Loucy (cell line): ENCODE measurements around the gene TSSK6.

Source experiments
- H2AFZ ChIP-seq: fragments of 200-600 bp; sonication (generic); 2 replicates; pipeline ENCODE4 v1.6.0; 2016; ENCODE audit warnings: antibody characterized with exemption, mild to moderate bottlenecking, low read length, moderate library complexity
- H3F3A ChIP-seq: fragments of 200-600 bp; 2 replicates; pipeline ENCODE4 v1.6.0; 2016; ENCODE audit warnings: antibody characterized with exemption, low read depth, mild to moderate bottlenecking
- H3K27me3 ChIP-seq: fragments of 200-600 bp; sonication (generic); 2 replicates; pipeline ENCODE4 v1.6.1; 2014; ENCODE audit warnings: low read length, mild to moderate bottlenecking; ENCODE audit not compliant: insufficient read depth, poor library complexity, severe bottlenecking
- H3K36me3 ChIP-seq: fragments of 200-600 bp; sonication (generic); 2 replicates; pipeline ENCODE4 v1.6.1; 2016; ENCODE audit warnings: low read length; ENCODE audit not compliant: insufficient read depth
- H3K4me1 ChIP-seq: fragments of 200-600 bp; sonication (generic); 2 replicates; pipeline ENCODE4 v1.5.1; 2014; ENCODE audit warnings: low read length, mild to moderate bottlenecking; ENCODE audit not compliant: insufficient read depth, poor library complexity, severe bottlenecking
- H3K4me2 ChIP-seq: fragments of 200-600 bp; sonication (generic); 2 replicates; pipeline ENCODE4 v1.6.0; 2014; ENCODE audit warnings: antibody characterized with exemption, low read length, low read depth, mild to moderate bottlenecking; ENCODE audit not compliant: poor library complexity, severe bottlenecking
- H3K4me3 ChIP-seq: fragments of 200-600 bp; sonication (generic); 2 replicates; pipeline ENCODE4 v1.5.1; 2014; ENCODE audit warnings: low read length, mild to moderate bottlenecking, mixed read lengths; ENCODE audit not compliant: poor library complexity, severe bottlenecking
- H3K79me2 ChIP-seq: fragments of 200-600 bp; sonication (generic); 2 replicates; pipeline ENCODE4 v1.6.1; 2014; ENCODE audit warnings: low read length; ENCODE audit not compliant: insufficient read depth
- H3K9ac ChIP-seq: fragments of 200-600 bp; sonication (generic); 2 replicates; pipeline ENCODE4 v1.6.0; 2014; ENCODE audit warnings: mild to moderate bottlenecking, low read depth, low read length, moderate library complexity; ENCODE audit not compliant: poor library complexity, severe bottlenecking
- H3K9me2 ChIP-seq: fragments of 200-600 bp; sonication (generic); replicated peaks from 2 replicates; pipeline ENCODE4 v1.6.1; 2016; ENCODE audit warnings: low read depth, low read length, mixed read lengths
- H3K9me3 ChIP-seq: fragments of 200-600 bp; sonication (generic); 2 replicates; pipeline ENCODE4 v1.6.1; 2014; ENCODE audit warnings: mild to moderate bottlenecking, antibody characterized with exemption, low read length, low read depth; ENCODE audit not compliant: insufficient read depth
- H4K20me1 ChIP-seq: fragments of 200-600 bp; sonication (generic); 2 replicates; pipeline ENCODE4 v1.6.0; 2014; ENCODE audit warnings: antibody characterized with exemption, low read length, mild to moderate bottlenecking; ENCODE audit not compliant: insufficient read depth, poor library complexity, severe bottlenecking
- CTCF ChIP-seq: fragments of 200-600 bp; sonication (generic); conservative IDR thresholded peaks from 2 replicates; pipeline ENCODE4 v1.5.1; 2014; ENCODE audit warnings: mild to moderate bottlenecking, antibody characterized with exemption, low read length
- EZH2phosphoT487 ChIP-seq: fragments of 200-600 bp; IDR thresholded peaks from 2 replicates; pipeline ENCODE4 v1.6.1; 2018; ENCODE audit warnings: antibody characterized with exemption, mild to moderate bottlenecking, moderate library complexity, borderline replicate concordance

TSSK6 gene

GRCh38 chr19:19543101-19543500 lies 27.8 kb upstream of the TSSK6 start:
- Histone ChIP-seq H3K79me2 (no peaks in the 10 kb centered on the region), H3K27me3 (no peaks in the 10 kb centered on the region), H3K4me2 (no peak overlapping the region), H4K20me1 (no peaks in the 10 kb centered on the region), H3K9ac (no peak overlapping the region), H3K36me3 (no peaks in the 10 kb centered on the region), H3F3A (no peaks in the 10 kb centered on the region), H3K4me1 (no peaks in the 10 kb centered on the region), H2AFZ (no peak overlapping the region), H3K9me2 (no peaks in the 10 kb centered on the region), H3K4me3 (no peak overlapping the region), H3K9me3 (no peaks in the 10 kb centered on the region)
- no peak for TF ChIP-seq EZH2phosphoT487
- TF ChIP-seq CTCF, result no peak

- H3F3A ChIP-seq, result no peaks in the 10 kb centered on the region
- no peaks in the 10 kb centered on the region for H4K20me1 ChIP-seq
- H3K4me1 ChIP-seq, result no peaks in the 10 kb centered on the region
- H3K4me3 ChIP-seq, result no peak overlapping the region
- TF ChIP-seq CTCF (no peak), EZH2phosphoT487 (no peak)
- H2AFZ ChIP-seq, result no peak overlapping the region
- H3K79me2 ChIP-seq, result no peaks in the 10 kb centered on the region
- no peak overlapping the region for H3K9ac ChIP-seq
- no peaks in the 10 kb centered on the region for H3K36me3 ChIP-seq
- no peaks in the 10 kb centered on the region for H3K27me3 ChIP-seq
- no peak overlapping the region for H3K4me2 ChIP-seq
- no peaks in the 10 kb centered on the region for H3K9me3 ChIP-seq
- H3K9me2 ChIP-seq, result no peaks in the 10 kb centered on the region
These were observed 27.2 kb upstream of the TSSK6 start for GRCh38 chr19:19542507-19542906.

- Histone ChIP-seq H2AFZ (no peak overlapping the region), H3K9ac (no peak overlapping the region), H3K36me3 (no peaks in the 10 kb centered on the region), H3K9me2 (no peaks in the 10 kb centered on the region), H3K4me1 (no peaks in the 10 kb centered on the region), H3F3A (no peaks in the 10 kb centered on the region), H3K4me2 (no peak overlapping the region), H3K4me3 (no peak overlapping the region), H3K79me2 (no peaks in the 10 kb centered on the region), H3K27me3 (no peaks in the 10 kb centered on the region), H3K9me3 (no peaks in the 10 kb centered on the region), H4K20me1 (no peaks in the 10 kb centered on the region)
- TF ChIP-seq CTCF (no peak), EZH2phosphoT487 (no peak)
These were observed 26.3 kb upstream of the TSSK6 start for GRCh38 chr19:19541616-19542015.
